ENCODE measurements around the gene DNPH1.

DNPH1 gene

DNA sequence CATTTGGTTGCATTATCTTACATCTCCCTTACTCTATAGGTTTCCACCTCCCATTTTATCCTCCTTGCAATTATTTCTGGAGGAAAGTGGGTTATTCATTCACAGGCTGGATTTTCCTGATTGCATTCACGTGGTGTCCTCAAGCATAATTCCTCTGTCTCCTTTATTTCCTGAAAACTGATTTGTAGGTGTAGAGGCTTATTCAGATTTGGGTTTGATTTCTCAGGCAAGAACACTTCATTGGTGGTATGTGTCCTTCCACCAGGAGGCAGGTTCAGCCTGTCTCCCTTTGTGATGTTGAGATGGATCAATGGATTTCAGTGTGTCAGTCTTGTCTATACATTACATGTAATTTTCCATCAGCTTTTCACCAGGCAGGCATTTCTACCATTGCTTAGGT is 17.3 kb downstream of the DNPH1 start:
- no peak for DNase-seq (ENCODE audit: low read depth)

DNA sequence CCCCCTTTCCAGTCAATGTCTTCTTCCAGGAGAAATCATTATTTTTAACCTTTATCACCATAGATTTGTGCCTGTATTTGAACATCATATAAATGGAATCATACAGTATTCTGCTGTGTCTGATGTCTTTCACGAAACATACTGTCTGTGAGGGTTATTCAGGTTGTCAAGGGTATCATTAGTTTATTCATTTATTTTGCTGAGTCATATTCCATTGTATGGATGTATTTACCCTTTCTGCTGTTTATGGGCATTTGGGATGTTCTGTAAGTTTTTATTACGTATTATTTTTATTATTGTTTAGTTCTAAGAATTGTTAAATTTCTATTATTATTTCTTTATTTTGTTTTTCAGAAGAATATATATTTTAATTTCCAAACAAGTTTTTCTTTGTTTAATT is 22.0 kb downstream of the DNPH1 start:
- no peak for DNase-seq (ENCODE audit: low read depth)

- DNase-seq (ENCODE audit: low read depth): no peak
Measured at GRCh38 chr6:43205849-43206248, 23.4 kb downstream of the DNPH1 start.

DNA sequence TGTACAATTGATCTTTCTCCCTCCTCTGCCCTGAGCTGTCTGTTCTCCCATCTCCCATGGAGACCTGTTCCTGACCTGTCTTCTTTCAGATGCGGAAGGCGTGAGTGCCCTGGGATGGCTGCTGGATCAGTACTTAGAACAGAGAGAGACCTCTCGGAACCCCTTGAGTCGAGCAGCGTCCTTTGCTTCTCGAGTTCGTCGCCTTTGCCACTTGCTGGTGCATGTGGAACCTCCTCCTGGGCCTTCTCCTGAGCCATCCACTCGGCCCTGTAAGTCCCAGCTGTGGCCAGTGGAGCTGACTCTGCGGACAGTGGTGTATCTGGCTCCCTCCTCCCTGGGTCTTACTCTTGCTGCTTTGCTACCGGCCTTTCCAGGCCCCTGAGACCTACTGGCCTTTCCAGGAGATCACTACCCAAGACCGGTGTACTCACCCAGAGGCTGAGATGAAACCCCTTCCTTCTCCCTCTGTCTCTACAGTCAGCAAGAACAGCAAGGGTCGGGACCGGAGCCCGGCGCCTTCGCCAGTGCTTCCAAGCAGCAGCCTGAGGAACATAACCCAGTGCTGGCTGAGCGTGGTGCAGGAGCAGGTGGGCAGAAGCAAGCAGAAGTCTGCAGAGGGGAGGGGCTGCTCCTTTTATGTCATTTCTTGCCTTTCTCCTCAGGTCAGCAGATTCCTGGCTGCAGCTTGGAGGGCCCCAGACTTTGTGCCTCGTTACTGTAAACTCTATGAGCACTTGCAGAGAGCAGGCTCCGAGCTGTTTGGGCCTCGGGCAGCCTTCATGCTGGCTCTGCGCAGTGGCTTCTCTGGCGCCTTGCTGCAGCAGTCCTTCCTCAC is 24.8 kb downstream of the DNPH1 start:
- DNase-seq (ENCODE audit: low read depth): no peak

DNA sequence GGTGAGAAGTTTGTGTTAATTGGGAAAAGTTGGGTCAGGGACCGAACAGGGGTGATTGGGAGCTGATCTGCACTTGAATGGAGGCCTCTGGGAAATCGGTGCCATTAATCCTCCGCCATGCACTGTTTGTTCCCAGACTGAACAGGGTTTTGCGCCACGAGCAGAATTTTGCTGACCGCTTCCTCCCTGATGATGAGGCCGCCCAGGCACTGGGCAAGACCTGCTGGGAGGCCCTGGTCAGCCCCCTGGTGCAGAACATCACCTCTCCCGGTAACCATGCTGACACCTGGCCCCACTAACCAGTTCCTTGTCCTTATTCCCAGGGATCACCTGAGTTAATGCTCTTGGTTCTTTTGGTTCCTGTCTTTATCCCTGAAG is 25.6 kb downstream of the DNPH1 start:
- DNase-seq (ENCODE audit: low read depth): no peak

DNA sequence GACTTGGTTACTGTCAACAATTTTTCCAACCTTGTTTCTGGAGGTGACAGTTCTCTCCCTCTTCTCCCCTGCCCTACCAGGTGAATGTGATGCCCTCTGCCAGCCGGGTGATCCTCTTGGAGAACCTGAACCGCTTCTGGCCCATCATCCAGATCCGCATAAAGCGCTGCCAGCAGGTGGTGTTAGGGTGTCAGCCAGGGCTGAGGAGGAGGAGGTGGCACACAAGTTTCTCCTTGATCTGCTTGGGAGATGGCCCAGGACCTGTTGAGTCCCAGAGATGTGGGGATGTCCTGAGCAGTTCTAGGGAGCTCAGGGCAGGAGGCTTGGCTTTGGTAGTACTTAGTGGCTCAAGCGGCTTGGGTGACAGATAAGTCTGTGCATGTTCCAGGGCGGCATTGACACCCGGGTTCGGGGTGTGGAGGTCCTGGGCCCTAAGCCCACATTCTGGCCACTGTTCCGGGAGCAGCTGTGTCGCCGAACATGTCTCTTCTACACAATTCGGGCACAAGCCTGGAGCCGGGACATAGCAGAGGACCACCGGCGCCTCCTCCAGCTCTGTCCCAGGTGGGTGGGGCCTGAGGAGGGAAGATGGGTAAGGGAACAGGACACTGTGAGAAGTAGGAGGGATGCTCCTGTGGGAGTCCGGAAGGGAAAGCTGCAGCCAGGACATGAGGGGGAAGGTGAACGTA is 26.1 kb downstream of the DNPH1 start:
- DNase-seq (ENCODE audit: low read depth): no peak

DNA sequence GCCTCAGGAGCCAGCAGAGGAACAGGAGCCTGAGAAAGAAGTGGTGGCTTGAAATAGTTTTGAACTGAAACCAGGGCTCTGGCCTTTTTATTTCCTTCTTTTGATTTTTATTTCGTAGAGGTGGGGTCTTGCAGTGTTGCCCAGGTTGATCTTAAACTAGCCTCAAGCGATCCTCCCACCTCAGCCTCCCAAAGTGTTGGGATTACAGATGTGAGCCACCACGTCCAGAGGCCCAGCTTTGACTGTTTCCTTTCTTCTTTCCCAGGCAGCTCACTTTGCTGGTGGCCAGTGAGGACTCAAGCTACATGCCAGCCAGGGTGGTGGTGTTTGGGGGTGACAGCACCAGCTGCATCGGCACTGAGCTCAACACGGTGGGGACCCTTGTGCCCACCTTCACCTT is 26.8 kb downstream of the DNPH1 start:
- DNase-seq (ENCODE audit: low read depth): no peak

- no peak for DNase-seq (ENCODE audit: low read depth)
Measured at GRCh38 chr6:43200541-43200940, 28.7 kb downstream of the DNPH1 start.

DNA sequence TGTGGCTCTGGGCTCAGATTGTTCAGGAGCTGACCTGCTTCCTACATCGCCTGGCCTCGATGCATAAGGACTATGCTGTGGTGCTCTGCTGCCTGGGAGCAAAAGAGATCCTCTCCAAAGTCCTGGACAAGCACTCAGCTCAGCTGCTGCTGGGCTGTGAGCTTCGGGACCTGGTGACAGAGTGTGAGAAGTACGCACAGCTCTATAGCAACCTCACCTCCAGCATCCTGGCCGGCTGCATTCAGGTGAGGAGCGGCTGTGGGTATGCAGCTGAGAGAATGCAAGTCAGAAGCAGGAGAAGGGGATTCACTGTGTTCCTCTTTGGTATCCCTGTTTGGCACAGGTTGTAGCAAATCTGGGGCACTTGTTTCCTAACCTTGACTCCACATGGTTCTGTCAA is 29.4 kb downstream of the DNPH1 start:
- no peak for DNase-seq (ENCODE audit: low read depth)

DNA sequence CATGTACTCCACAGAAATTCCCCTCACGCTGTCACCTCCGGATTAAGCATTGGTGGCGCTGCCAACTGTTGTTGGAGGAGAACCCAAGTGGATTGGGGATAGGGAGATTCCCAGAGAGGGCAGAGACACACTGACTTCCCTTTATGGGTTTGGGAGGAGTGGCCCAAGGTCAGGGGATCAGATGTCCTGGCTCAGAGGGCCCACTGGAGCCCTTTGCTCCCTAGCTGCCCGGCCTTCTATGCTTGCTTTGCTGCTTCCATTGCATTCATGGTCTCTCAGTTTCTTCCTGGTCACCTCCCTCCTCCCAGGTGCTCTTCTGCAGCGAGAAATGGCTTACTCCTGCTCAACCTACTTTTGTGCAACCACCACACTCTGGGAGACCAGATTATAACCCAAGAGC is 32.9 kb downstream of the DNPH1 start:
- DNase-seq (ENCODE audit: low read depth): no peak

DNA sequence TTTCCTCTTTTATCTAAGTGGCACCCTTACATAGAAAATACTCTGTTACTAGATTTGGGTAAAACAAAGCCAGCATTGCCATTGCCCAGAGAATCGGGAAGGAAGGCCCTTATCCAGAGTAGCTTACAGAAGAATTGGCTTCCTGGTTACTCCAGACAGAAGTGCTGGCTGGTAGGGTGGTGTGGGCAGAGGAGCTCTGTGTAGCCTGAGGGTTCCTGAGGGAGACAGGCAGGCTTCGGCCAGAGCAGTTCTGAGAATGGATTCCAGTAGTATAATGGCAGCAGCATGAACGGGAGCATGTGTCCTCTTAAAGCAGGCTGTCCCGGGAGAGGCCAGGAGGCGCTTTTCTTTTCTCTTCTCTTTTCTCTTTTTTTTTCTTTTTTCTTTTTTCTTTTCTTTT is 35.4 kb downstream of the DNPH1 start:
- no peak for DNase-seq (ENCODE audit: low read depth)

DNA sequence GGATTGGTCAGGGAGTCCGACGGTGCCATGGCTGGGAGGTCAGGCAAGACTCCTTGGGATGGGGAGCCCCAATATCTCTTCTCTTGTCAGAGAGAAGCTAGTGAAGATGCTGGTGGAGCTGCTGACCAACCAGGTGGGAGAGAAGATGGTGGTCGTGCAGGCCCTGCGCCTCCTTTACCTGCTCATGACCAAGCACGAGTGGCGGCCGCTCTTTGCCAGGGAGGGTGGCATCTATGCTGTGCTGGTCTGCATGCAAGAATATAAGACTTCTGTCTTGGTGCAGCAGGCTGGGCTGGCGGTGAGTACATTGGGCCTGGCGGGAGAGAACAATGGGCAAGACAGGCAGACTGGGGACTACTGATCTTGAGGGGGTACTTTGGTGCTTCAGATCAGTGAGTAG is 36.4 kb downstream of the DNPH1 start:
- DNase-seq (ENCODE audit: low read depth): no peak

- DNase-seq (ENCODE audit: low read depth): no peak
Measured at GRCh38 chr6:43189776-43190304, 39.4 kb downstream of the DNPH1 start.

GRCh38 chr6:43188426-43188825 is 40.9 kb downstream of the DNPH1 start:
- DNase-seq (ENCODE audit: low read depth): no peak

GRCh38 chr6:43187821-43188220 is 41.5 kb downstream of the DNPH1 start:
- no peak for DNase-seq (ENCODE audit: low read depth)

- DNase-seq (ENCODE audit: low read depth): no peak
Measured at GRCh38 chr6:43186706-43187105, 42.6 kb downstream of the DNPH1 start.

GRCh38 chr6:43186019-43186418 is 43.3 kb downstream of the DNPH1 start:
- no peak for DNase-seq (ENCODE audit: low read depth)

- DNase-seq (ENCODE audit: low read depth): no peak
Measured at GRCh38 chr6:43185391-43185985, 43.8 kb downstream of the DNPH1 start.

GRCh38 chr6:43184268-43184985 is 44.9 kb downstream of the DNPH1 start:
- DNase-seq (ENCODE audit: low read depth): no peak

DNA sequence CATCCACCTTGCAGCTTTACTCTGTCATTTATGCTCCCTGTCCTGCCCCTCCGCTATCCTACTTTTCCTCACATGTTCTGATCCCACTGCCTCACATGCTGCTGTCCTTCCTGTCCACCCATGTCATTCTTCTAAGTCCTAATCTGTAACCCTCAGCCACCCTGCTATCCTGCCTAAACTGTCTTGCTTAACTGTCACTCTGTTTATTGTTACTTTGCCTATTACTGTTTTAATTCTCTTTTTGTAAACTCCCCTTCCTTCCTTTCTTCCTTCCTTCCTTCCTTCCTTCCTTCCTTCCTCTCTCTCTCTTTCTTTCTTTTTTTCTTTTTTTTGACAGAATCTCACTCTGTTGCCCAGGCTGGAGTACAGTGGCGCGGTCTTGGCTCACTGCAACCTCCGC is 45.8 kb downstream of the DNPH1 start:
- no peak for DNase-seq (ENCODE audit: low read depth)

DNA sequence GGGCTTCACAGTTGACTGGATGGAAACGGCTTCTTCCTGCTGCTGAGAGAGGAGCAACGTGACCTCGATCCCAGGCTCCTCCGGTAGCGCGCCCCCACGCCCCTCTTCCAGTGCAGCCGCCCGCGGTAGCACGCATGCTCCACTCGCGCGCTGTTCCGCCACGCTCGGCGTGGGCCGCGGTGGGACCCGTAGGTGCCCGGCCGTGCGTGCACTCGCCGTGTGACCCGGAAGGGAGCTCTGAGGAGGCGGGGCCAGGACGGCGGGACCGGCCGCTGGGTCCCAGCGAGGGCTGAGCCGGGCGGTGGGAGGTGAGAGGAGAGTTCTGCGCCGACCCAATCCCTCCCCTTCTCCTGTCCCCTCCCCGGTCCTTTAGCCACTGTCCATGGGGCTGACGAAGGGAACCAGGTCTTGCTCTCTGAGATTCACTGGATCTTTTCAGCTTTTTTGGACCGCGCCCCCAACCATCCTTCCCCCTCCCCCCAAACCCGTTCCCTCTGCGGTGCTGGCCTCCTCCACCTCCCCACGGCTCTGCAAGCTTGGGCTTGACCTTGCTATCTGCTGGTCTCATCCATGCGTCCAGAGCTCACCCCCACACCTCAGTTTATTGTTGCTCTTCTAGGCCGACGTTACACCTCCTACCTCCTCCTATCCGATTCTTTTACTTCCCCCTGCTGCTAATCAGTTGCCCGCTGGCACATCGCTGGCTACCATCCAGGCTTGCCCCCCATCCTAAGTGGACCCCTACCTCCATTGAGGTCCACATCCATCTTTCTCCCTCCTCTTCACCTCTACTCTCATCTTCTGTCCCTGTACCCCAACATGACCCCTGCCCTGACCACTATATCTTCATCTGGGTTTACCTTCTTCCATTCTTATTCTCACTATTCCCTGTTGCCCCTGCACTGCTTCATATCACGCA is 47.1 kb downstream of the DNPH1 start, which contains the start of gene CUL9:
Gene CUL9 (plus strand): TSS at position 255 of the 919 bp plus-strand sequence. CDS start 2,115 bp downstream, outside the sequence.
- DNase-seq (ENCODE audit: low read depth): peak; percentile 60

All from activated gamma-delta T cell treated with anti-CD3 and anti-CD28 coated beads, Interleukin-2, amount 50 U/mL, for 16 hours (primary cell).